NK-92 (cell line): ENCODE measurements around the gene ADAMTS18.

Experiments used
- DNase-seq: peaks from one replicate; lab custom pipeline; 2025; ENCODE audit not compliant: unreplicated experiment; lab: John Stamatoyannopoulos, UW

ADAMTS18 gene

DNA sequence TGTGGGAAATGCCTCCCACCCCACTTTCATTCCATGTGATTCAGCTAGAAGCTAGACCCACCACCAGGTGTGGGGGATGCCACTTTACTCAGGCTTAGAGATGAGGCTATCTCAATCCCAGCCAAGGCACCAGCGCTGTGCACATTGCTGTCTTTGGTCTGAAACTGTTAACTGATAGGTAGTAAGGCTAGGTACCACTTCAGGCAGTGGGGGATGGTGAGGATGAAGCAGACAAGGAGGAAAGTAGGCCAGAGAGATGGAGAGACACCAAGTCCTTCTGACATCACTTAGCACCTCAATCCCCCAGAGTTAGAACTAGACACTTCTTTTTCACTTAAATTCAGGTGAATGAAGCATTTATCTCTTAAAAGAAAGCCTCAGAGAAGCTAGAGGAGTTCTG lies 35.8 kb downstream of the ADAMTS18 start:
- DNase-seq, result no peak

DNA sequence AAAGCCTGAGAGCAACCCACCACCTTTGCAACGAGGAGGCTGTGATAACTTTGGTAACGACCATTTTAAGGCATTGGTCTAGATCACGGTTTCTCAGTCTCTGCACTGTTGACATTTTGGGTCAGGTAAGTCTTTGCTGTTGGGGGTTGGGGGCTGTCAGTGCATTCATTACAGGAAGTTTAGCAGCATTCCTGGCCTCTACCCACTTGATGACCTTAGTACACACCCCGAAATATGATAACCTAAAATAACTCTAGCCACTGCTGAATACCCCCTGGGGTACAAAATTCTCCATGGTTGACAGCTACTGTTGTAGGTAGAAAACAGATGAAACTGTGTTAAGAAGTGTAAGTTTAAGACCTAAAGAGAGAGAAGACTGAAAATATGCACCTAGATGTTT lies 36.3 kb downstream of the ADAMTS18 start:
- DNase-seq, result no peak

DNA sequence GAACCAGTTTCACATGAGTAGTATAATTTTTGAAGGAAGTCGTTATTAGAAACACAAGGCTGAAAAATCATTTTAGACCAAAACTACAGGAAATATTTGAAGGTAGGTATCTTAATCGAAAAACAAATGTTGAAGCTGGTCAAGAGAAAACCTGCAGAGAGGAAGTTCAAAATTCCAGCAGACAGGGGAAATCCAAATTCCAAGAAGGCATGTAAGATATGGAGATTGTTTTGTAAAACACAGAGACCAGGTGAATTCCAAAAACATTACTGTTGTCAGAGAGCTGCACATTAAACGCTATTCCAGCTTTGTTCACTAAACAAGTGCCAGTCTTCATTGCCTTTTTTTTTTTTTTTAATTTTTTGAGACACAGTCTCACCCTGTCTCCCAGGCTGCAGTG lies 38.4 kb downstream of the ADAMTS18 start:
- no peak for DNase-seq

DNA sequence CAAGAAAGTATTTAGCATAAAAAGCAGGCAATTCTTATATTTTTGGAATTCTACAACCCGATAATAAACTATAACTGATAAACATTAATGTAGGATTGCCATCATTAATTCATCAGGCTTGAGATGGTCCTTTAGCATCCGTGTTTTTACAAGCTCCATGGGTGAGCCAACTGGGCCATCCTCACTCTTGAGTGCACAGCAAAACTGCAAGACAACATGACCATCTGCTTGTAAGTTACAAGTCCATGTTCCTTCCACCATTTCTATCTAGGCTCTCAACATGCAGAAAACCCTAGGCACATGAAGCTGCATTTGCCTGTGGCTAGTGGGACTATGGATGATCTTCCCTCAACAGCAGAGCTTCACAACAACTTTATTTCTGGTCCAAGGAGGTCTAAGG lies 40.1 kb downstream of the ADAMTS18 start:
- DNase-seq, result no peak

DNA sequence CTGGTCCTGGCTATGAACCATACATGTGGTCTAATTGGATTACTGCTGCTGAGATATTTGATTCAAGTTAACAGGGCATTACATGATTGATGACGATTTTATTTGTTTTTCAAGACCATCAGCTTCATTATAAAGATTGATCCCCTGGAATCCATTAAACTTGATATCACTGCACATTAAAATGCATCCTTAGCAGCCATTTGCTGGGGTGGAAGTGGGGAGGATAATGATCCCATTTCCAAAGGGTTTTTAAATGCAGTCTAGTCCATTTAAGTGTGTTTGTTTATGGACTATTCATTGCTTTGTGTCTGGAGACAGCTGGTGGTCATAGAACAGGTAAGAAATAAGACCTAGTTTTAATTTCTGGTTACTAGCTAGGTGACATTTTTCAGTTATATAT lies 40.9 kb downstream of the ADAMTS18 start:
- DNase-seq, result no peak

DNA sequence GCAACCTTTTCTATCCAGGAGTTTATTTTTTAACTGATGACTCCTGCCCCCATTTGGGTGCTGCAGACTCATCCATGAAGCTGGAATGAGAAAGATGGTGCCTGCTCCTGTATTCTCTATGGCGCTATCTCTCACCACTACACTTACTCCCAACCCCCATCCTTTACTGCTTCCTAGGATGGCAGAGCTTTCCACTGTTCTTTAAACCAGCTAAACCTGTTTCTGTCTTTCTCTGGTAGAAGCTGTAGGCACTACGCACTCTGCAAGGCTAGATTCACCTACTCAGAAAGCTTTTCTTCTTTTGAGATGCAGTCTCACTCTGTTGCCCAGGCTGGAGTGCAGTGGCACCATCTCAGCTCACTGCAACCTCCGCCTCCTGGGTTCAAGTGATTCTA lies 47.0 kb downstream of the ADAMTS18 start:
- DNase-seq, result no peak

DNA sequence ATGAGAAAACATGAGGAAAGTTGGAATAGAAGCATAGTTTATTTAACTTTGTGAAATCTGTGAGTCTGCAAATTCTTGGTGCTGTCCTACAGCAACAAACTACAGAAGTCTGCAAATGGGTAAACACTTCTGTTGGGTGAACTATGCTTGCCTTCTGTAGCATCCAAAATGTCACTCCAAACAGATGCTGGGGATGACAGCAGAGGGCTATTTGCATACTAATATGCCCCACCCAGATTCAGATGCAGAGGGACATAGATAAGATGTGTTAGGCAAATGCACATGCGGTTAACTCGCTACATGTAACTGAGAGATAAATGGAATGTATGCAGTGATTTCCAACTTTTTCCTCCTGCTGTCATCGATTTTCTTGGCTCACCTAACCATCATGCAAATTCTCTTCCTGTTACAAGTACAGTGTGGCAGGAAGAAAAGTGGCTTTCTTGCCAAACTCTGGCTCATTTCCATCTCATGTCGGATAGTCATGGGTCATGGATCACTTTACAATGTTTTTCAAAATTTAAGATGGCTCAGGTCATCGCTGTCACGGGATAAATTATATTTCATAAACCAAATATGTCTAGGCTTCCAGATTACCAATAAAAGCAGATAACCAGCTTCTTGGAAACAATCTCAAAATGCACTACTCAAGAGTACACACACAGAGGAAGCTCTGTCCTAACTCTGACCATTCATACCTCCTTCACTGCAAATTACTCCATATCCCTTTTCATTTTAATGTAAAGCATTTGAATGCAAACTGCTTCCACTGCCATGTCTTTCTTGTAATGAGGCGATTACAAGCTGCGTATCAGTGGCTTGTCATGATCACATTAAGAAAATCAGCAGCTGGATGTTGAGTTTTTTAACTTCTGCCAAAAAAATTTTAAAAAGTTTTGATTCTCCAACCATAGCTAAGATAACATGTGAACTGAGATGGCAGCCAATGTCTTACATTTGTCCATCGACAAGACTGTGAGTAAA lies 47.7 kb downstream of the ADAMTS18 start:
- no peak for DNase-seq

DNA sequence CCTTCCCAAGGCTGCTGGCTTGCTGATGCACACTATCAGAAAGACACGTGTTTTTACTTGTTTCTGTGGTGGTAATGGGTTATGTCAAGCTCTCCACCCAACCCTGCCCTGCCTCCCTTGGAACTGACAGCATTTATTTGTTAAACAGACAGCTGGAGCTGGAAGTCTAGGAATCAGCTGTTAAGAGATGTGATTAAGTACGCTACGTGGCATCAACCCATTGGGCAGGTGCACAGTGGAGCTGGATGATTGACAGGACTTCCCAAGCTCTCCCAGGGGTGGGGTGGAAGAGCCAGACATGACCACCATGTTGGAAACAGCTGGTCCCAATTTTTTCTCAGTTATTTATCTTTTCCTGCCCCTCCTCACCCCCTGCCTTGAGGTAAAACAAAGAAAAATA lies 49.4 kb downstream of the ADAMTS18 start:
- DNase-seq, result no peak

DNA sequence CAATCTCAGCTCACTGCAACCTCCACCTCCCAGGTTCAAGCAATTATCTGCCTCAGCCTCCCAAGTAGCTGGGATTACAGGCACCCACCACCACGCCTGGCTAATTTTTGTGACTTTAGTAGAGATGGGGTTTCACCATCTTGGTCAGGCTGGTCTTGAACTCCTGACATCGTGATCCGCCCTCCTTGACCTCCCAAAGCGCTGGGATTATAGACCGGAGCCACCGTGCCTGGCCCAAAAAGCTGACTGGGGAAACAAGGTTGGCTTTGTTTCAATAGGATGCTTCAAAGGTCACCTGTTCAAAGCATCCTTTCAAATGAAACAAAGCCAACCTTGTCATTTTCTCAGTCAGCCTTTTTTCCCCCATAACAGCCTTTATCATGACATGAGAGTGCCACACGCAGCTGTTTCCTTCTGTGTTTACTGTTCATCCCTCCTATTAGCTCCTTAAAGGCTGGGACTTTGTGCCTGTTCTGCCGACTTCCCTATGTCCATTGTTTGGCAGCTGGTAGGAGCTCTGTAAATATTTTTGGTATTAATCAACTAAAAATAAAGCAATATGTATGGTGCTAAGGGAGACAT lies 51.1 kb downstream of the ADAMTS18 start:
- DNase-seq, result no peak

DNA sequence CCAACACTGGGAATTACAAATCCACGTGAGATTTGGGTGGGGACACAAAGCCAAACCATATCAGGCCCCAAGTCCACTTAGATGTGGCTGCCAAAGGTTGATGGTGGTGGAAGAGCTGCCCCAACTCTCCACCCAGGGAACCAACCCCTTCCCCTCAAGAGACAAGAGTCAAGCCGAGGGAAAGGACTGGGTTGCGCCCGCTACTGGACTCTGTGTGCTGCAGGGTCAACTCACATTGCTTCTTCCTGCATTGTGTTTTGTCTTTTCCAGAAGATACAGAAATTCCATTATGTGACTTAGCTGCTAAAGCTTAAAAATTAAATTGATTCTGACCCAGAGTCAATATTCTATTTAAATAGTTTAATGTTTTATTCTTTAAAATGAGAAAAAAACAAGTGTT lies 58.5 kb downstream of the ADAMTS18 start:
- no peak for DNase-seq

DNA sequence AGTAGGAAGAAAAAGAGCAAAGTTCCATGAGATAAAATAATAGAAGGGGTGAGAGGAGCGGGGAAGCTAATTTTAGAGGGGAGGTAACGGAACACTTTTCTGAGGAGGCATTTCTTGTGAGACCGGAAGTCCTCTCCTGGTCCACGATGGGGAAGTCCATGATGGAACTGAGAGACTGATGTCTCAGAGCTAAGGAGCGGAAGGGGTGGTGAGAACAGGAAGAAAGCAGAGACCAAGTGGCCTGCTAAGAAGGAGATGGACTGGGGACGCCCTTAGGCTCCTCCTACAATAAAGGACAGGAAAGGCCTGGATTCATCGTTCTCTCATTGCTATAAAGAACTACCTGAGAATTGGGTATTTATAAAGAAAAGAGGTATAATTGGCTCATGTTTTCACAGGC lies 59.4 kb downstream of the ADAMTS18 start:
- DNase-seq, result no peak

DNA sequence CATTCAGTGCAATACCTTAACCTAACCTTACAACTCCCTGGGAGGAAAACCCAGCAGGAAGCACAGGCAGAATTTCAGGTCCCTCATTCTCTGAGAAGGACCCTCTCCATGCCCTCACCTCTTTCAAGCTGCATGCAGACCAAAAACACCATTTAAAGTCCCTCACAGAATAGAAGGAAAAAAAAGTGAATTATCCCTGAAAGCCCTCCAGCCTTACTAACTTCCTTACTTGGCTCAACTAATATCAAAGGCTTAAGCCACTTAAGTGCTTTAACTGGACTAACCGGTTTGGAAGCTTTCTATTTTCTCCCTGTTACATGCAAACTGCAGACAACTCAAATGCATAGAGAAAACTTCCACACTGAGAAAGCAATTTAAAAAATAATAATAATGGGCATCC lies 60.5 kb downstream of the ADAMTS18 start:
- no peak for DNase-seq

DNA sequence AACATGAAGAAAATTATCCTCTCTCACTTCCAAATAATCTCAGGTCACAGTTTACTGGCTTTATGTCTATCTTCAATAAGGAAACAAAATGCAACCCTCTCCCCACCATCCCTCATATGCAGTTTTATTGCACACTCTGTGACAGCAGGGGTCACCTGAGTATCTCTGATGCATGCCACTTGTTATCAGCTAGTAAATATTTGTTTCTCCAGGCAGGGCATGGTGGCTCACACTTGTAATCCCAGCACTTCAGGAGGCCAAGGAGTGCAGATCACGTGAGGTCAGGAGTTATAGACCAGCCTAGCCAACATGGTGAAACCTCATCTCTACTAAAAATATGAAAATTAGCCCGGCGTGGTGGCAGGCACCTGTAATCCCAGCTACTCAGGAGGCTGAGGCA lies 61.1 kb downstream of the ADAMTS18 start:
- DNase-seq, result no peak

DNA sequence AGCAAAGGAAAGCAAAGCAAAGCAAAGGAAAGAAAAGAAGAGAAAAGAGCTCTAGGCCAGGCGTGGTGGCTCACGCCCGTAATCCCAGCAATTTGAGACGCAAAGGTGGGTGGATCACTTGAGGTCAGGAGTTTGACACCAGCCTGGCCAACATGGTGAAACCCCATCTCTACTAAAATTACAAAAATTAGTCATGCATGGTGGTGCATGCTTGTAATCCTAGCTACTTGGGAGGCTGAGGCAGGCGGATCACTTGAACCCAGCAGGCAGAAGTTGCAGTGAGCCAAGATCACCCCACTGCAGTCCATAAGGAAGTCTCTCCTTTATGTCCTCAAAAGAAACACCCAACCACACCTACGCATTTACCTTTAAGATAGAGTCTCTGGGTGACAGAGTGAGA lies 70.1 kb downstream of the ADAMTS18 start:
- no peak for DNase-seq

DNA sequence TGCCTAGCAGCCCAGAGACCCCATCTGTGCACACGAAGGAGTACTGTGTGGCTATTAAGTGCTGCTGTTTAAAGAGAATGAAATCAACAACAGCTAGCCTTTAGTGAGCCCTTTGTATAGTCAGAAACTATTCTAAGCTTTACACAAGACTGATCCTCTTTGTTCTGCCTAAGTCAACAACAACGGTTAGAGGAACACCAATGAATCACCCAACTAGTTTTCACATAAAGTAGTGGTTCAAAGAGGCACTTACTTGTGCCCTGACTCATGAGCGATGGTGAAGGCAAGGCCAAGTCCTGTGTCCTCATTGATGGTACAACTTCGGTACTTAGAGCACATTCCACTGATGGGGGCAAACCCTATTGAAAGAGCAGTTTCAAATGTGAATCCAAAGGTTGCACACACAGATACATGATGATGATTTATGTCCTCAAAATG lies 75.8 kb downstream of the ADAMTS18 start:
- DNase-seq, result no peak

DNA sequence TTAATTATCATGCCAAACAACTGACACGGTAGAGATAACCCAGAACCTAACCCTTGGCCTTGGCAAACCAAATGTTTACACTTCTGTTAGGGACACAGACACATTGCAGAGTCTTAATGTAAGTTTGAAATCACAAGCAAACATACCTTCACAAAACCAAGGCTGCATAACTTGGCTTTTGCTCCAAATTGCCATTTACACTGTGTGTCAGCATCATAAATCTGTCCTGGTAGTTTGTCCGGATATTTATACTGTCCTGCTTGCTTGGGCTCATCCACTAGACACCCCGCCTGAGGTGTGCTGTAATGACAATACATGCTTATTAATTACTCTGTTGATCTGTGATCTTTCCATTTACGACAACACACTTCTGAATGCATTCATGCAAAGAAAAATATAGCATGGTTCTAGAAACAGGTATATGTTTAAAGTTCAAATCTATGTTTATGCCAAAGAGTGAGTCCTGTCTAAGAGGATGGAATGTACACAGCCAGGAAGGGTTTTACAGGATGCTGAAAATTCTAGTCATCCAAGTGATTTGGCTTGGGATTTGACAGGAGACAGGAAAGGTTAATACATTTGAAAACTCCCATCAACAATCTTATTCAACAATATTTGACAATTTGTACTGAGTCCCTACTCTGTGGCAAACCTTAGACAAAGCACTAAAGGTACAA lies 81.1 kb downstream of the ADAMTS18 start:
- DNase-seq, result no peak

DNA sequence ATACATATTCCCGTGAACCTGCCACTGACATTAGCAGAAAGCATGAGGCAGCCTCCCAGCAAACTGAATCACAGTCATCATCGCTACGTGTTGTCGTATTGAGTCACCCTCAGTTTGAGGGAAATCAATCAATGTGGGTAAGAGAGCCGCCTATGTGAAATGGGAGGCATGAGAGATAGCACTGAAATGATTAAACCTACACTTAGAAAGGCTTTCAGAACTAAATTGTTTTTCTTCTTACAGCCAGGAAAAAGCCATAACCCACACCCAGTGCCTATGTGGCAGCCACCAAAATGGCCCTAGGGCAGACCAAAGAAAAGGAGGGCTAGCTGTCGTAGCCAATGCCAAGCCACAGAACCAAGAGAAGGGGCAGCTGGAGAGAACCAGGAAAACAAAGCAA lies 90.5 kb downstream of the ADAMTS18 start:
- DNase-seq, result no peak

DNA sequence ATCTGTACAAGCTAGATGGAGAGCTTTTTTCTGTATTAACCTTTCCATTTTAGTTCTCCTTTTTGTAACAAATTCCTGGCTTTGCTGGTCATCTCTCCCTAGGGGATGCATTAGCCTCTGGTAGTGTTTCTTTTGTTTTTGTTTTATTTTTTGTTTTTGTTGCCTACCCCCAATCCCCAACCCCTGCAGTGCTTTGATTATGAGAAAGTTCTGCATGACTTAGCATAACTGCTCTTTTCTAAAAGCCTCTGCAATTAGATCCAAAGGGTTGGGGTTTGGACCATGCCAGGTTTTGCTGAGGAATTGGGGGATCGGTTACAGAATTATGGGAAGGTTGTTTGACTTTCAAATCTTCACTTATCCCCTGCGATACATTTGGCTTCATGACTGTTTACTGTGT lies 98.2 kb downstream of the ADAMTS18 start:
- no peak for DNase-seq

DNA sequence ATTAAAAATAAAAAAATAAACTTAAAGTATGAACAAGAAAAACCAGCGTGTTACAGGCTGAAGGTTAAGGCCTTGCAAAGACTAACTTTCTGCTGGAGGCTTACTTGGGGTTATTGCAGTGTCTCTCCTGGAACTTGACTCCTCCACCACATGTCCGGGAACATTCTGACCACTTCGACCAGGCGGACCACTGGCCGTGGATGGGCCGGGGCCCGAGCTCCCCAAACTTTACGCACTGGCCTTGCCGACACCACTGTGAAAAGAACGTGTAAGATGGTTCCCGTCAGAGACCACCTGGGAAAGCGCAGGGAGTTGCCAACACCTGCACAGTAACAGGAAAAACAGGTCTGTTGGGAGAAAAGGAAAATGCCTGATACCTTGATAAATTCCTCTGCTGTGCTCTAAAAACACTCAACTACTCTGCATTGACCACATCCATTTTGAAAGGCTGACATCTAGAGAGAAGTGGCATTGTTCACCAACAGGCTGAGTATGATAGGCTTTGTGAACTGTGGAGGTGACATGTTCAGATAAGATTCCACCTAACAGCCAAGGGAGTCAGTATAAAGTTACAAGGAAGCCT lies 99.1 kb downstream of the ADAMTS18 start:
- no peak for DNase-seq

DNA sequence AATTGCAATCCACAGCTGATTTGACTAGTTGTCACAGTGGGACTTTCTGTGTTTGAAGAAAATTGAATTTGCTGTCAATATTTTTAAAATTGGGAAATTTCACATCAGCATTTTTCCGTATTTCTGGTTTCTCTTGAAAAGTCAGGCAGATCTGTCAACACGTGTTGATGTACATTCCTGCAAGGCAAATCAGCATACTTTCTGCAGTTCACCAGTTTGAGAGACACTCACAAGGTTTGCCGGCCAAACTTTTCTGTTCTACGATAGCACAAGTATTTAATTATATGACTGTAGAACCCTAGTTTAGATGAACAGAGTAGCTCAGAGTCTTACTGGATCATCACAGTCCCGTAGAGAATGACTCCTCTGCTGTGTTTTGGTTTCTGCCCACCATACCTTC lies 102.0 kb downstream of the ADAMTS18 start:
- no peak for DNase-seq

DNA sequence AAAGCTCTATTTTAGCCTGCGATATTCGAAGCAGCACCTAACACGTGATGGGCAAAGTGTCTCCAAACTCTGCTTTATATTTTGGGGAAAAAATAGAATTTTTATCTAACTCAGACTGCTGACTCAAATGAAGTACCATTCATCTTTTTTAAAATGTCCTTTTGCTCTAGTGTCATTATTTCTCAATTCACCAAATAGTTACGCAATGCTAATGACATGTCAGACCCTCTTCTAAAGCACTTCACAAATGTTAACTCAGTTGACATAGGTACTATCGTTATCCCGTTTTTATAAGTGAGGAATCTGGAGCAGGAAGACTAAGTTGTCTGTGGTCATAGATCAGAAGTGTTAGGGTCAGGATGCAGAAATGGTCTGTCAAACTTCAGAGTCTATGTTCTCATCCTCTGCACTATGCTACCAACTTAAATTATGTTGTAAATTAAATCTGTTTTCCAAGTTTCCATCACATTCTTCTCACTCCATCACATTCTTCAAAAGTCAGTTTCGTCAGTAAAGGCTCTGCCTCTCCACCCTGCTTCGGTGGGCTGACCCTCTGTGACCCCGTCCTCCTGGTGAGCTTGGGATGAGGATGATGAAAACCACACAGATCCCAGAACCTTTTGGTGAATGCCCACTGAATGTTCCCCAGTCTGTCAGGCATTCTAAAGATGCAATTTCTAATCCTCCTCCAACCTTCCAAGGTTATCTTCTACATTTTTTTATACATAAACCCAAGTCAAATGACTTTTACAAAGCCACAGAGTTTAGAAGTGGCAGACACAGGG lies 102.8 kb downstream of the ADAMTS18 start:
- DNase-seq, result no peak
